ENCODE data around the gene R3HCC1L. TPM values are rescaled to one million over a fixed set of nuclear protein-coding genes. Genes with fewer than 3 reads are reported as not detected.
"Not testable (repeated sequence)": the region's sequence is repeated elsewhere in the genome, so short reads cannot be mapped to it uniquely, and the experiment has no call there.

R3HCC1L gene
- total and polyA plus RNA-seq, 12 donors, result 6.5 to 24.3 (median 10.1) TPM

GRCh38 chr10:98172495-98172894, 38.0 kb downstream of the R3HCC1L start:
- Histone ChIP-seq H3K36me3 (replicated peaks in 1 of 2) (no peaks in the 10 kb centered on the region), H3K27me3 (no peaks in the 10 kb centered on the region), H3K27ac (no peak overlapping the region), H3K9me3 (replicated peaks in 1 of 3) (no peaks in the 10 kb centered on the region), H3K4me3 (no peak overlapping the region), H3K4me1 (replicated peaks in 1 of 2) (no peaks in the 10 kb centered on the region)
- no peak for DNase-seq
- TF ChIP-seq, protein P1, sequence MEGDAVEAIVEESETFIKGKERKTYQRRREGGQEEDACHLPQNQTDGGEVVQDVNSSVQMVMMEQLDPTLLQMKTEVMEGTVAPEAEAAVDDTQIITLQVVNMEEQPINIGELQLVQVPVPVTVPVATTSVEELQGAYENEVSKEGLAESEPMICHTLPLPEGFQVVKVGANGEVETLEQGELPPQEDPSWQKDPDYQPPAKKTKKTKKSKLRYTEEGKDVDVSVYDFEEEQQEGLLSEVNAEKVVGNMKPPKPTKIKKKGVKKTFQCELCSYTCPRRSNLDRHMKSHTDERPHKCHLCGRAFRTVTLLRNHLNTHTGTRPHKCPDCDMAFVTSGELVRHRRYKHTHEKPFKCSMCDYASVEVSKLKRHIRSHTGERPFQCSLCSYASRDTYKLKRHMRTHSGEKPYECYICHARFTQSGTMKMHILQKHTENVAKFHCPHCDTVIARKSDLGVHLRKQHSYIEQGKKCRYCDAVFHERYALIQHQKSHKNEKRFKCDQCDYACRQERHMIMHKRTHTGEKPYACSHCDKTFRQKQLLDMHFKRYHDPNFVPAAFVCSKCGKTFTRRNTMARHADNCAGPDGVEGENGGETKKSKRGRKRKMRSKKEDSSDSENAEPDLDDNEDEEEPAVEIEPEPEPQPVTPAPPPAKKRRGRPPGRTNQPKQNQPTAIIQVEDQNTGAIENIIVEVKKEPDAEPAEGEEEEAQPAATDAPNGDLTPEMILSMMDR (IDR thresholded peaks at IDR 0.05), result no peak
- no peak for TF ChIP-seq POLR2A (IDR thresholded peaks at IDR 0.05)
- intact Hi-C loops (cut with DNase I), result loop anchor here (5.0 to 10.0 kb wide), 2 partner anchors 140 to 142 kb away; no protein-coding TSS in a partner anchor
- 79 to 90% (median 83%) methylated on average over 5 of the region's 5 CpGs for WGBS, 4 donors

DNA sequence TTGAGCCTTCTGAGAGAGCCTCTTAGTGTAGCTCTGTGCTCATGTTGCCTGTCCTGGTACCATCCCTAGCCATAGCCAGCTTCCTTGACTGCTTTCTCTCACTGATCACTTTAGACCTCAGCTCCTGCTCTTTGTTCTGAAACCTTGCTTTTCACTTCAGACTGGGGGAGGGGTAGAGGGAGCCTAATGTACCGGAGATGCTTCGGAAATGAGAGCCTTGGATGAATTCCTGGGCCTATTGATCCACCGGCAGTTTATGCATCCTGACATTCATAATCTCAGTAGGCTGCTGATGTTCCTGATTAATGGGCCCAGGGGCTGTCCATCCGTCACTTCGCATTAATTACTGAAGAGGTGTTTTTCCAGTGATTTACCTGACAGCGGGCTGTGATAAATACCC, 38.8 kb downstream of the R3HCC1L start:
- Histone ChIP-seq H3K27me3 (no peaks in the 10 kb centered on the region), H3K4me1 (replicated peaks in 1 of 2) (no peaks in the 10 kb centered on the region), H3K27ac (no peak overlapping the region), H3K4me3 (no peak overlapping the region), H3K9me3 (replicated peaks in 1 of 3) (no peaks in the 10 kb centered on the region), H3K36me3 (replicated peaks in 1 of 2) (no peaks in the 10 kb centered on the region)
- DNase-seq, result no peak
- intact Hi-C loops (cut with DNase I), result loop anchor here (5.0 to 10.0 kb wide), 2 partner anchors 139 to 142 kb away; no protein-coding TSS in a partner anchor
- WGBS, 4 donors, result 88 to 100% (median 99%) methylated on average over 6 of the region's 6 CpGs
- TF ChIP-seq POLR2A (IDR thresholded peaks at IDR 0.05), result no peak
- TF ChIP-seq, protein P1 (IDR thresholded peaks at IDR 0.05), result no peak

DNA sequence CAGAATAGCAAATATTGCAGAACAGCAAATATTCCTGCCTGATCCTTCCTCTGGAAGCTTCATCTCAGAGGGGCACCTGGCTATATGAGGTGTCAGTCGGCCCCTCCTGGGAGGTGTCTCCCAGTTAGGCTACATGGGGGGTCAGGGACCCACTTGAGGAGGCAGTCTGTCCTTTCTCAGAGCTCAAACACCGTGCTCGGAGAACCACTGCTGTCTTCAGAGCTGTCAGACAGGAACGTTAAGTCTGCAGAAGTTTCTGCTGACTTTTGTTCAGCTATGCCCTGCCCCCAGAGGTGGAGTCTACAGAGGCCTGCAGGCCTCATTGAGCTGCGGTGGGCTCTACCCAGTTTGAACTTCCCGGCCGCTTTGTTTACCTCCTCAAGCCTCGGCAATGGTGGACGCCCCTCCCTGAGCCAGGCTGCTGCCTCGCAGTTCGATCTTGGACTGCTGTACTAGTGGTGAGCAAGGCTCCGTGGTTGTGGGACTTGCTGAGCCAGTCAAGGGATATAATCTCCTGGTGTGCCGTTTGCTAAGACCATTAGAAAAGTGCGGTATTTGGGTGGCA, 48.0 kb downstream of the R3HCC1L start:
- H3K4me3 ChIP-seq; DNase-seq; H3K27ac ChIP-seq; H3K27me3 ChIP-seq; H3K9me3 ChIP-seq (replicated peaks in 1 of 3); intact Hi-C loops (cut with DNase I); H3K4me1 ChIP-seq (replicated peaks in 1 of 2); H3K36me3 ChIP-seq (replicated peaks in 1 of 2): not testable (repeated sequence)
- 95 to 99% (median 97%) methylated on average over 5 to 14 of the region's 14 CpGs for WGBS, 4 donors

DNA sequence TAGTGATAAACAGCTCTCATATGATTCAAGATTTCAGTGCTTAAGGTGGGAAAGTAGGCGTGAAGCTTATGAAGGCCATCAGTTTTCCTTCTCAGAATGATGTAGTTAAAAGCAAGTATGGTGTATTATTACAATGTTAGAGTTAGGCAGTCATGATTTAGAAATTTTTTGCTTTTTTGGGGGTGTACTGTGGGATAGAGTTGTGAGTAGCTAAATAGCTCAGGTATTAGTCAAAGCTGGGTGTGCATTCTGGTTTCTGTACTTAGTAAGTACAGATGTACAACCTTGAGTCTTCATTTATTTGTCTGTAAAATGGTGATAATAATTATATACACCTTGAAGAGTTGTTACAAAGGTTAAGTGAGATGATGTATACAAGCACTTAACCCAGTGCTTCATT, 52.2 kb downstream of the R3HCC1L start:
- H3K36me3 ChIP-seq (replicated peaks in 1 of 2), result peaks cover 0 to 8% of the 10 kb centered on the region in 2 donors

GRCh38 chr10:98190773-98191172, 56.3 kb downstream of the R3HCC1L start:
- not testable (repeated sequence) for DNase-seq

More for the DNA sequence above, 52.2 kb downstream of the R3HCC1L start:
- Histone ChIP-seq H3K27ac (no peak overlapping the region), H3K4me3 (no peak overlapping the region), H3K9me3 (replicated peaks in 1 of 3) (no peaks in the 10 kb centered on the region), H3K27me3 (no peaks in the 10 kb centered on the region), H3K4me1 (replicated peaks in 1 of 2) (no peaks in the 10 kb centered on the region)
- intact Hi-C loops (cut with DNase I), result no loop called here
- no peak for DNase-seq
- 95 to 100% (median 97%) methylated on average over 1 of the region's 1 CpG for WGBS, 4 donors
- TF ChIP-seq POLR2A (IDR thresholded peaks at IDR 0.05), result no peak
- TF ChIP-seq, protein P1 (IDR thresholded peaks at IDR 0.05), result no peak

More at GRCh38 chr10:98190773-98191172, 56.3 kb downstream of the R3HCC1L start:
- H3K36me3 ChIP-seq (replicated peaks in 1 of 2); H3K4me1 ChIP-seq (replicated peaks in 1 of 2); H3K4me3 ChIP-seq; intact Hi-C loops (cut with DNase I); H3K9me3 ChIP-seq (replicated peaks in 1 of 3); H3K27me3 ChIP-seq; H3K27ac ChIP-seq: not testable (repeated sequence)
- WGBS, 4 donors, result 92 to 99% (median 96%) methylated on average over 4 of the region's 4 CpGs
